D721Med (cell line): ENCODE data around the gene UNC13B.

Source experiments
- DNase-seq: peaks from one replicate; pipeline ENCODE4 v3.0.0; 2011; ENCODE audit warnings: low spot score; ENCODE audit not compliant: insufficient read length
- FAIRE-seq: peaks from 2 replicates; lab custom pipeline; 2011; peaks lifted over from hg19 to GRCh38; lab: Jason Lieb, UNC
- TF ChIP-seq, protein P1 (sequence below): IDR thresholded peaks from 2 replicates; pipeline ENCODE4 v1.5.1; 2012; ENCODE audit warnings: mild to moderate bottlenecking, control low read depth; ENCODE audit not compliant: insufficient read depth; ENCODE audit errors: missing control alignments

UNC13B gene

DNA sequence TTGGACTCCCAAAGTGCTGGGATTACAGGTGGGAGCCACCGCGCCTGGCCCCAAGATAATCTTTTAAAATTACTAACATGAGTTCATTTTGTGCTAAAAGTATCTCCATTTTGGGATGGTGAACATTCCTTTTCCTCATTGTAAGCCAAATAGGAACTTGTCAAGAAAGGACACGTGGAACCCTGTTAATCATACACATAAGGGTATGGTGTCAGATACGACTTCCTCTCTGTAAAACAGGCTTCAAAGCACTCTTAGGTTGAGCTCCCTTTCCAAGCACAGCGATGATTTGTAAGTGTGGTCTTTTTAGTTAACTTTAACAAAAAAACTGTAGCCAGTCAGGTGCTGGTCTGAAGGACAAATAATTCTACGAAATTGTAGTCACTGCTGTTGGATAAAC lies 132.7 kb downstream of the UNC13B start:
- TF ChIP-seq, protein P1, sequence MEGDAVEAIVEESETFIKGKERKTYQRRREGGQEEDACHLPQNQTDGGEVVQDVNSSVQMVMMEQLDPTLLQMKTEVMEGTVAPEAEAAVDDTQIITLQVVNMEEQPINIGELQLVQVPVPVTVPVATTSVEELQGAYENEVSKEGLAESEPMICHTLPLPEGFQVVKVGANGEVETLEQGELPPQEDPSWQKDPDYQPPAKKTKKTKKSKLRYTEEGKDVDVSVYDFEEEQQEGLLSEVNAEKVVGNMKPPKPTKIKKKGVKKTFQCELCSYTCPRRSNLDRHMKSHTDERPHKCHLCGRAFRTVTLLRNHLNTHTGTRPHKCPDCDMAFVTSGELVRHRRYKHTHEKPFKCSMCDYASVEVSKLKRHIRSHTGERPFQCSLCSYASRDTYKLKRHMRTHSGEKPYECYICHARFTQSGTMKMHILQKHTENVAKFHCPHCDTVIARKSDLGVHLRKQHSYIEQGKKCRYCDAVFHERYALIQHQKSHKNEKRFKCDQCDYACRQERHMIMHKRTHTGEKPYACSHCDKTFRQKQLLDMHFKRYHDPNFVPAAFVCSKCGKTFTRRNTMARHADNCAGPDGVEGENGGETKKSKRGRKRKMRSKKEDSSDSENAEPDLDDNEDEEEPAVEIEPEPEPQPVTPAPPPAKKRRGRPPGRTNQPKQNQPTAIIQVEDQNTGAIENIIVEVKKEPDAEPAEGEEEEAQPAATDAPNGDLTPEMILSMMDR: no peak
- DNase-seq (no peak), FAIRE-seq (no peak)

DNA sequence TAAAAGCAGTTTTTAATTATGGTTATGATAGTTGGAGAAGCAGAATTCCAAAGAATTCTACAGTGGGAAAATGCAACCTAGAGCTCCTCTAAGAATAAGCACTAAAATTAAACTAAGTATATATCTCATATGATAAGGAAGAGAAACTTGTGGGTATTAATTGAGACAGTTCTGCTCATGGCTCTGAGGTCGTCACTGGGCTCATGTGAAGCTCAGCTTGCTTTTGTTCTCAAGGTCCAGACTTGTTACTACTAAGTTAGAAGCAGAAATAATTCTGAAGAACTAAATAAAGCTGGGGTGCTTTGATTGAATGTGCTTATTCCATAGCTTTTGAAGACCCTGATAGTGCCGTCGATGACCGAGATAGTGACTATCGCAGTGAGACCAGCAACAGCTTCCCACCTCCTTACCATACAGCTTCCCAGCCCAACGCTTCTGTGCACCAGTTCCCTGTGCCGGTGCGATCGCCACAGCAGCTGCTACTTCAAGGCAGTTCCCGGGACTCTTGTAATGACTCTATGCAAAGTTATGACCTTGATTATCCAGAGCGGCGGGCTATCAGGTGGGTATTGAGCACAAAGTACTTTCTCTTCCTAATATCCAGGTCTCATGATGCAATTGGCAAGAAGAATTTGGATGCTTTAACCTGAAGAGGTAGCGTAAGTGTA lies 133.7 kb downstream of the UNC13B start:
- DNase-seq: no peak
- FAIRE-seq: no peak
- TF ChIP-seq, protein P1: no peak

- TF ChIP-seq, protein P1: no peak
Measured at GRCh38 chr9:35303567-35303966, 141.8 kb downstream of the UNC13B start.

GRCh38 chr9:35306283-35306682 lies 144.5 kb downstream of the UNC13B start:
- no peak for FAIRE-seq

More at GRCh38 chr9:35303567-35303966, 141.8 kb downstream of the UNC13B start:
- DNase-seq (no peak), FAIRE-seq (no peak)

GRCh38 chr9:35308316-35308715 lies 146.5 kb downstream of the UNC13B start:
- FAIRE-seq: no peak
- DNase-seq: no peak
- TF ChIP-seq, protein P1: no peak

More at GRCh38 chr9:35306283-35306682, 144.5 kb downstream of the UNC13B start:
- TF ChIP-seq, protein P1: no peak
- no peak for DNase-seq

- no peak for FAIRE-seq
- DNase-seq: no peak
- TF ChIP-seq, protein P1: no peak
Measured at GRCh38 chr9:35311891-35312639, 150.3 kb downstream of the UNC13B start.

DNA sequence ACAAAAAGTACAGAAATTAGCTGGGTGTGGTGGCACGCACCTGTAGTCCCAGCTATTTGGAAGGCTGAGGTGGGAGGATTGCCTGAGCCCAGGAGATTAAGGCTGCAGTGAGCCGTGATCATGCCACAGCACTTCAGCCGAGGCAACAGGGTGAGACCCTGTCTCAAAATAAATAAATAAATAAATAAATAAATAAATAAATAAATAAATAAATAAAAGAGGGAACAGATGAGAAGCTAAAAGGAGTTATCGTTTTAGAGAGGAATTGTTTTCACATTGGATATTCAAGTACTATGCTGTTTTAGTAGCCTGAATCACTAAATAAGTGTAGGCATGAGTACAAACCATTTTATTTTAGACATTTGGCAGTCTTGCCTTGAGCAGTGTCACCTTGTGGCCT lies 151.7 kb downstream of the UNC13B start:
- no peak for FAIRE-seq
- DNase-seq: no peak
- TF ChIP-seq, protein P1: no peak
